HL-60 (cell line): ENCODE data around the gene ATRNL1.

Experiments used
- CTCF ChIP-seq: IDR thresholded peaks from one replicate; pipeline ENCODE4 v1.5.1; 2011; ENCODE audit warnings: low read length, control low read depth, inconsistent platforms; ENCODE audit not compliant: insufficient read depth
- GABPA ChIP-seq: IDR thresholded peaks from 2 replicates; pipeline ENCODE4 v1.6.1; 2012; ENCODE audit warnings: low read depth
- POLR2AphosphoS5 ChIP-seq: IDR thresholded peaks from 2 replicates; pipeline ENCODE4 v1.6.1; 2012; ENCODE audit warnings: low read depth

- TF ChIP-seq CTCF (peak; percentile 3), POLR2AphosphoS5 (no peak), GABPA (no peak)
These were observed 339.1 kb downstream of the ATRNL1 start for GRCh38 chr10:115432188-115432819.
